Activated CD4-positive, alpha-beta T cell treated with anti-CD3 and anti-CD28 coated beads, Interleukin-2, amount 50 U/mL, for 24 hours (primary cell): ENCODE data around the gene OR2A42.
"Not testable (repeated sequence)": the region's sequence is repeated elsewhere in the genome, so short reads cannot be mapped to it uniquely, and the experiment has no call there.

Experiments used
- DNase-seq, 2 donors: peaks; one replicate each; pipeline ENCODE4 v3.0.0-alpha.2; 2020; ENCODE audit warnings: low read depth in 1 of 2, low spot score in 1 of 2

Gene OR2A42, protein sequence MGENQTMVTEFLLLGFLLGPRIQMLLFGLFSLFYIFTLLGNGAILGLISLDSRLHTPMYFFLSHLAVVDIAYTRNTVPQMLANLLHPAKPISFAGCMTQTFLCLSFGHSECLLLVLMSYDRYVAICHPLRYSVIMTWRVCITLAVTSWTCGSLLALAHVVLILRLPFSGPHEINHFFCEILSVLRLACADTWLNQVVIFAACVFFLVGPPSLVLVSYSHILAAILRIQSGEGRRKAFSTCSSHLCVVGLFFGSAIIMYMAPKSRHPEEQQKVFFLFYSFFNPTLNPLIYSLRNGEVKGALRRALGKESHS

DNA sequence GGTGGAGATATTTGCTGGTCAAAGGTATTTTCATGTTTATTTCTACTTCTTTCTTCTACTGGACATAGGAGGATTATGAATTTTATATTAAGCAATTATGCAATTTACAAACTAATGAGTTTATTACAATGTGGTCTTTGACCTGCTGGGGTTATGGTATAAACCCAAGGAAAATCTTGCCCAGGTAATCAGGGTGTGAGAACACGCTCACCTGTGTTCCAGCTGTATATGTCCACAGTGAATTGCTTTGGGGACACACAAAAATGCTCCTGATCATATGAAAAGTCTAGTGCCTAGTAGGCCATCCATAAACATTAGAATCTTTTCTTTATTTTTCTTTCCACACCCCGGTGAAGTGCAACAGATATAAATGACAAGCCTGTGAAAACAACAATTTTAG is at the start of gene OR2A42:
Gene OR2A42, minus strand, starts transcription at position 241 of the 400 bp plus-strand sequence. CDS start 6,762 bp downstream, outside the sequence.
- not testable (repeated sequence) for DNase-seq

- DNase-seq: not testable (repeated sequence)
These were observed 47.9 kb upstream of the OR2A42 start for GRCh38 chr7:144287171-144287784.

GRCh38 chr7:144283716-144284115 is 44.3 kb upstream of the OR2A42 start:
- not testable (repeated sequence) for DNase-seq

DNA sequence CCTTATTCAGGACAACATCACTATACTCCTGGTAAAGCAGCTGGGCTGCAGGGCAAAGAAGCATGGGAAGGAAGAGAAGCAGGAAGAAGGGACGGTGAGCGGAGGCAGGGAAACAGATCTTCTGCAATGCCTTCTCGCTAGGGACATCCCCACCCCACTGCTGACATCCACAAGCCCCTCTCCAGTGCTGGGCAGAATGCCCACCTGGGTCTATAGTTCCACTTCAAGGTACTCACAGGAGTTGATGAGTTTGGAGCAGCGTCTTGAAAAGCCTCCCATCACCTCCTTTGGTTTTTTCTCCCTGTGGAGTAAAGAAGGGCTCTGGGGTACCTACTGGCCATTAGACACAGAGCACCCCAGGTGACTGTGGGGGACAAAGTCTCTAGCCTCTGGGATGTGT is 43.1 kb upstream of the OR2A42 start:
- not testable (repeated sequence) for DNase-seq

- DNase-seq: not testable (repeated sequence)
These were observed 42.6 kb upstream of the OR2A42 start for GRCh38 chr7:144281981-144282380.

- not testable (repeated sequence) for DNase-seq
These were observed 40.6 kb upstream of the OR2A42 start for GRCh38 chr7:144280010-144280409.

GRCh38 chr7:144275281-144275680 is 35.9 kb upstream of the OR2A42 start:
- not testable (repeated sequence) for DNase-seq

DNA sequence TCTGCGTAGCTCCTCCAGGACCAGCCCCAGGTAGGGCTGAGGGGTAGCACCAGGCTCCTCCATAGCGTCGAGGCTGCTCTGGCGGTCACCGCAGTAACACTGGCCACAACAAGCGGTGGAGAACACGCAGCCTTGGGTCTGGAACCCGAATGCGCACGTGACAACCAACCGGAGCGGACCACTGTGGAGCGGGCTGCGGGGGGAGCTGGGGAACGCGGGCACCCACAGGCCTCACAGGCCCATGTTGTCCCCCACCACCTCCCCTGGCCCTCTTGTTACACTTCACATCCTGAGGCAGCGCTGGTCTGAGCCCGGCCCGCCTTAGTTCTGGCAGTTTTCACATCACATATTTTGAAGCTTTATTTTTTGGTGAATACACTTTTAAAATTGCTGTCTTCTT is 29.8 kb upstream of the OR2A42 start, which contains the start of gene CTAGE8:
Gene CTAGE8, minus strand, starts transcription at position 101 of the 400 bp plus-strand sequence. Its CDS starts 38 bp downstream, at position 63.
- DNase-seq: not testable (repeated sequence)

DNA sequence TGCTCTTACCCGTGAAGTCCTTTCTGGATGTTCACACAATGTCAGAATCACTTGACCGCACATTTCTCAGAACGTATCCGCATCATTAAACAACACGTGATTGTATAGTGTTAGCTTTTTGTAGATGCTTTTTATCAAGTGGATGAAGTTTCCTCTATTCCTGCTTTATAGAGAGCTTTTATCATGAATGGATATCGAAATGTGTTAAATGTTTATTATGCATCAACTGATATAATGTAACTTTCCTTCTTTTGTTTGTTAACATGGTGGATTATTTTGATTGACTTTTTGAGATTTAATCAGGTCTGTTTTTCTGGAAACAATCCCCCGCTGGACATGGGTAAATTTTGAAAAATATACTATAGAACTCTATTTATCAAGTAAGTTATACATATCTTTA is 25.3 kb upstream of the OR2A42 start, which contains the start of gene OR2A7:
Gene OR2A7, minus strand, starts transcription at position 101 of the 400 bp plus-strand sequence. CDS start 5,164 bp downstream, outside the sequence.
- DNase-seq: not testable (repeated sequence)

- not testable (repeated sequence) for DNase-seq
These were observed 22.7 kb upstream of the OR2A42 start for GRCh38 chr7:144262128-144262527.

GRCh38 chr7:144259067-144259466 is 19.7 kb upstream of the OR2A42 start:
- DNase-seq: not testable (repeated sequence)

DNA sequence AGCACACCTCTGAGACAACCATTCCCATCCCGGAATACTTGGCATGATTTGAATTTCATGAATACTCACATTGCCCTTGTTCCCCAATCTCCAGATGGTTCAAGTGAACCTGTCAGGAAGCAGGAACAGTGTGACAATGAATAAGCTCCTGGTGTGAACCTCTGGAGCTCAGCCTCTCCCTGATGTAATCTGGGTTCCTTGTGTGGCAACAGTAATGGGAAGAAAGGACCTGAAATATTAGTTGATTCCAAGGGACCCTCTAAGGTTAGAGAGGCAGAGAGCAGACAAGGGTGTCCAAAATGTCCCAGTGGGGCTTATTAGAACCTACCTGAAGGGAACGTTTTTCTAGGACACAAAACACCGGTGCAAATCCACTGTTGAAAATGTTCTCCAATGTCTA is 16.7 kb upstream of the OR2A42 start:
- DNase-seq: no peak

DNA sequence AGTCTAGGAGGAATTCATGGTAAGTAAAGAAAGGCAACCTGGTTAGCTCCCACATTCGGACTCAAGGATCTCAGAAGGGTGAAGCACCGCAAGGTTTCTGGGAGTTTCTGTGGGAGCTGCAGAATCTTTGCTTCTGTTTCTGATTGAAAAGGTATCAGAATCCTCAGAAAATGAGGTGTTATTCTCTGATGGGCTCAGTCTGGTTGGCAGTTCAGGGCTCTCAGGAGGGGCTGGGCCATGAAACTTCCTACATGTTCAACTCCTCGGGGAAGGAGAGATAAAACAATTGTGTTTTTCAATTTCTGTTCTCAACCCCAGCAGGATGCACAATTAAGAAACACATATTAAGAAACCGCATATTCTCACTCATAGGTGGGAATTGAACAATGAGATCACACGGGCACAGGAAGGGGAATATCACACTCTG is 16.1 kb upstream of the OR2A42 start:
- no peak for DNase-seq

DNA sequence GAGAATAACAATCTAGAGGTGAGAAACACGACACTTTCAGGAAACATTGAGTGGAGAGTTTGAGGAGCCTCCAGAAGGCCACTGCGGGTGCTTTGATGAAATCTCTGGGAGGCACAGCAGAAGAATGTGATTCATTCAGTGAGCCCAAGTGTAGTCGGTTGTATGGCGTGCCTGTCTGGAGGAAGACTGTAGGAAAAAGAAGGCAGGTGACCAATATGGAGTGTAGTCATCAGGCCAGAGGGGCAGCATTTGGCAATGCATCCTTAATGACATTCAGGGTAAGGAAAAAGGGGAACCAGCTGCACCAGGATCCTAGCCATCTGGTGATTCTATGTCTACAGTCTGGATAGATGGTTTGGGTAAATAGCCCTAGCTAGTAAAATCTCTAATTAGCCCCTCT is 12.9 kb upstream of the OR2A42 start:
- DNase-seq: not testable (repeated sequence)

GRCh38 chr7:144247674-144248330 is 8.4 kb upstream of the OR2A42 start:
- DNase-seq: not testable (repeated sequence)

GRCh38 chr7:144246967-144247366 is 7.6 kb upstream of the OR2A42 start:
- not testable (repeated sequence) for DNase-seq

- DNase-seq: not testable (repeated sequence)
These were observed 6.0 kb upstream of the OR2A42 start for GRCh38 chr7:144245372-144245771.

DNA sequence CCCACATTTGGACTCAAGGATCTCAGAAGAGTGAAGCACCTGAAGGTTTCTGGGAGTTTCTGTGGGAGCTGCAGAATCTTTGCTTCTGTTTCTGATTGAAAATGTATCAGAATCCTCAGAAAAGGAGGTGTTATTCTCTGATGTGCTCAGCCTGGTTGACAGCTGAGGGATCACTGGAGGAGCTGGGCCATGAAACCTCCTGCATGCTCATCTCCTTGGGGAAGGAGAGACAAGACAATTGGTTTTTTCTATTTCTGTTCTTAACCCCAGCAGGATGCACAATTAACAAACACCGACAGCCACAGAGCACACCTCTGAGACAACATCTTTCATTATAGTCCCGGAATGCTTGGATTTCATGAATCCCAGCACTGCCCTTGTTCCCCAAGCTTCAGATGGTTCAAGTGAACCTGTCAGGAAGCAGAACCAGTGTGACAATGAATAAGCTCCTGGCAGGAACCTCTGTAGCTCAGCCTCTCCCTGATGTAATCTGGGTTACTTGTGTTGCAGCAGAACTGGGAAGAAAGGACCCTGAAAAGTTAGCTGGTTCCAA is 799 bp downstream of the OR2A42 start:
- DNase-seq: not testable (repeated sequence)

GRCh38 chr7:144233039-144233438 is 6.4 kb downstream of the OR2A42 start:
- DNase-seq: not testable (repeated sequence)

GRCh38 chr7:144231027-144231426 is 8.4 kb downstream of the OR2A42 start:
- DNase-seq: not testable (repeated sequence)

DNA sequence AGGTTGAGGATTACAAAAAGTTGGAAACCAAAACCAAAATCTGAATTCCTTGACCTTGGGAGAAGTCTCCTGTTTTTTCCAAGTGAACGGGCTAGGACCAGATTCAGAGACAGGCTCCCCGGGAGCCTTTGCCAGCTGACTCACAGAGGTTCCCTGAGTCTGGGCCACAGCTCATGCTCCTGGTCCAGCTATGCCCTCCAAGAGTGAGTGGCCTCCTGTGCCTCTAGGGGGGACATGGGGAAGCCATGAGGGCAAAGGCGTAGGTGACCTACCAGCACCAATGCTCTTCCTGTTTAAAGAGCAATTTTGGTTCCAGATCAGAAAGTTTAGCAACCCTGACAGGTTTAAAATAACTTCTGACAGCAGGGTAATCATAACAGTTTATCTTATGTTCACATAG is 10.6 kb downstream of the OR2A42 start:
- not testable (repeated sequence) for DNase-seq
